Measurements from ENCODE around the gene SOCS6. TPM values are rescaled to one million over a fixed set of nuclear protein-coding genes. Genes with fewer than 3 reads are reported as not detected.
A peak's percentile ranks its signal among the peaks of the same experiment; 100 is the strongest.

The SOCS6 gene
- total RNA-seq, 2 donors from 2014 or later: 34.2 to 54.8 TPM

DNA sequence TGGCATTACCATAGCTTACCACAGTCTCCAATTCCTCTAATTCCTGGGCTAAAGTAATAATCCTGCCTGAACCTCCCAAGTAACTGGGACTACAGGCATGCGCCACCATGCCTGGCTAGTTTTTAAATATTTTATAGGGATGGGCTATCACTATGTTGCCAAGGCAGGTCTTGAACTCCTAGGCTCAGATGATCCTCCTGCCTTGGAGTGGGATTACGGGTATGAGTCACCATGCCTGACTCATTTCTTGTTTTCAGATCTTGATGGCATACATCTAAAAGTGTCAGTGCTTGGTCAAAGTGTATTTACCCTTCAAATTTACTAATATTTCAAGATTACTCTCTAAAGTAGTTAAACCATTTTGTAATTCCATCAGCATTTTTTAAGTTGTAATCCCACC is 9.4 kb upstream of the SOCS6 start:
- Histone ChIP-seq H3K4me3 (no peak overlapping the region), H3K9ac (ENCODE audit: low read depth in 2 of 2, low read length in 2 of 2) (no peak overlapping the region), H3K4me1 (no peaks in the 10 kb centered on the region), H3K36me3 (no peaks in the 10 kb centered on the region), H3K9me3 (no peaks in the 10 kb centered on the region), H3K27me3 (no peaks in the 10 kb centered on the region), H3K27ac (no peak overlapping the region)
- intact Hi-C loops (cut with DNase I): no loop called here
- TF ChIP-seq, protein P1, sequence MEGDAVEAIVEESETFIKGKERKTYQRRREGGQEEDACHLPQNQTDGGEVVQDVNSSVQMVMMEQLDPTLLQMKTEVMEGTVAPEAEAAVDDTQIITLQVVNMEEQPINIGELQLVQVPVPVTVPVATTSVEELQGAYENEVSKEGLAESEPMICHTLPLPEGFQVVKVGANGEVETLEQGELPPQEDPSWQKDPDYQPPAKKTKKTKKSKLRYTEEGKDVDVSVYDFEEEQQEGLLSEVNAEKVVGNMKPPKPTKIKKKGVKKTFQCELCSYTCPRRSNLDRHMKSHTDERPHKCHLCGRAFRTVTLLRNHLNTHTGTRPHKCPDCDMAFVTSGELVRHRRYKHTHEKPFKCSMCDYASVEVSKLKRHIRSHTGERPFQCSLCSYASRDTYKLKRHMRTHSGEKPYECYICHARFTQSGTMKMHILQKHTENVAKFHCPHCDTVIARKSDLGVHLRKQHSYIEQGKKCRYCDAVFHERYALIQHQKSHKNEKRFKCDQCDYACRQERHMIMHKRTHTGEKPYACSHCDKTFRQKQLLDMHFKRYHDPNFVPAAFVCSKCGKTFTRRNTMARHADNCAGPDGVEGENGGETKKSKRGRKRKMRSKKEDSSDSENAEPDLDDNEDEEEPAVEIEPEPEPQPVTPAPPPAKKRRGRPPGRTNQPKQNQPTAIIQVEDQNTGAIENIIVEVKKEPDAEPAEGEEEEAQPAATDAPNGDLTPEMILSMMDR (IDR thresholded peaks at IDR 0.05): no peak
- DNase-seq: no peak

DNA sequence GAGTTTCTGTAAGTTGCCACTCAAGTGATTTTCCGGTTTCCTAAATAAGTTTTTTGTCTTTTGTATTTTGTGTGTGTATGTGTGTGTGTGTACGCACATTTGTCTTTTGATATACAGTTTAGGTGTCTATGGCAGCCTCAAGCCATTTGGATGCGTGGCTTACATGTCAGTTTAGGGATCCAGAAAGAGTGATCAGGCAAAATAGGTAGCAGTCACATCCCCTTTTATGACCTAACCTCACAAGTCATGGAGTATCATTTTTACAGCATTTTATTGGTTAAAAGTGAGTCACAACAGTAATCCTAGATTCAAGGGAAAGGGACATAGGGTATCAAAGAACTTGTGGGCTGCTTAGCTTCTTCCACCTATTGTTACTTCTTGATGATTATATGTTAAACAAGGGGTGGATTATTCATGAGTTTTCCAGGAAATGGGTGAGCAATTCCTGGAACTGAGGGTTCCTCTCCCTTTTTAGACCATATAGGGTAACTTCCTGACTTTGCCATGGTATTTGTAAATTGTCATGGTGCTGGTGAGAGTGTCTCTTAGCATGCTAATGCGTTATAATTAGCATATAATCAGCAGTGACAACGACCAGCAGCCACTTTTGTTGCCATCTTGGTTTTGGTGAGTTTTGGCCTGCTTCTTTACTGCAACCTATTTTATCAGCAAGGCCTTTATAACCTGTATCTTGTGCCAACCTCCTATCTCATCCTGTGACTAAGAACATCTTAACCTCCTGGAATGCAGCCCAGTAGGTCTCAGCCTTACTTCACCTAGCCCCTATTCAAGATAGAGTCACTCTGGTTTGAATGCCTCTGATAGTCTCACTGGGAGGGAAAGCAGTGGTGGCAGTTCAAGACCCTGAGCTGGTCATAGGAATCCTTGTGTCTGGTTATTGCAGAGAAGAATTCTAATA is 8.6 kb upstream of the SOCS6 start:
- intact Hi-C loops (cut with DNase I): loop anchor here (5.0 kb wide), 1 partner anchor 68 kb away; no protein-coding TSS in a partner anchor
- H3K4me1 ChIP-seq: no peaks in the 10 kb centered on the region
- DNase-seq: peak; percentile 45

DNA sequence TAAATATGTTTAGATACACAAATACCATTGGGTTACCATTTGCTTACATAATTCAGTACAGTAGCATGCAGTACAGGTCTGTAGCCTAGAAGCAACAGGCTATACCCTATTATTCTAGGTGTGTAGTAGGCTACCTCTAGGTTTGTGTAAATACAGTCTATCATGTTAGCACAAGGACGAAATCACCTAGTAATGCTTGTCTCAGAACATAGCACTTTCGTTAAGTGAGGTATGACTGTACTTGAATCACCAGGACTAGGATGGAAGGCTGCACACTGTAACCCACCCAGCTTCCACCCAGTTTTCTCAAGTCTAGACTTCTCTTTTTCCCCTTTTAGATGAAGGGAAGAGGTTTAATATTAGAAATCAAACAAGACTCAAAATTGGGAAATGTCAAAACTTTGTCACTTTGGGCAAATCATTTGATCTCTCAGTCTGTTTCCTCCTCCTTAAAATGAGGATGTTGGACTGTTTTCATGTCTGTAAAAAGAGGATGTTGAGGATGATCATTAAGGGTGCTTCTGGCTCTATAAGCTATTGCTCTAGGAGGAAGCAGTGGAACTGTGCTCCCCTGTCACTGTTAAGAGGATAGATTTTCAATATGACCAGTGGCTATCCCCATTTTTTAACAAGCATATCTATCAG is 3.7 kb upstream of the SOCS6 start:
- no peaks in the 10 kb centered on the region for H3K27me3 ChIP-seq
- no peak overlapping the region for H3K27ac ChIP-seq
- no peak overlapping the region for H3K4me3 ChIP-seq
- H3K9me3 ChIP-seq: no peaks in the 10 kb centered on the region
- intact Hi-C loops (cut with DNase I): loop anchor here (5.0 kb wide), 1 partner anchor 73 kb away; no protein-coding TSS in a partner anchor
- TF ChIP-seq, protein P1 (IDR thresholded peaks at IDR 0.05): no peak
- H3K36me3 ChIP-seq: no peaks in the 10 kb centered on the region
- H3K4me1 ChIP-seq: no peaks in the 10 kb centered on the region
- no peak for DNase-seq
- H3K9ac ChIP-seq (ENCODE audit: low read depth in 2 of 2, low read length in 2 of 2): no peak overlapping the region

More for the DNA sequence above, 8.6 kb upstream of the SOCS6 start:
- TF ChIP-seq, protein P1 (IDR thresholded peaks at IDR 0.05): no peak
- H3K9me3 ChIP-seq: no peaks in the 10 kb centered on the region
- H3K27ac ChIP-seq: no peak overlapping the region
- no peaks in the 10 kb centered on the region for H3K27me3 ChIP-seq
- no peaks in the 10 kb centered on the region for H3K36me3 ChIP-seq
- no peak overlapping the region for H3K9ac ChIP-seq (ENCODE audit: low read depth in 2 of 2, low read length in 2 of 2)
- no peak overlapping the region for H3K4me3 ChIP-seq

DNA sequence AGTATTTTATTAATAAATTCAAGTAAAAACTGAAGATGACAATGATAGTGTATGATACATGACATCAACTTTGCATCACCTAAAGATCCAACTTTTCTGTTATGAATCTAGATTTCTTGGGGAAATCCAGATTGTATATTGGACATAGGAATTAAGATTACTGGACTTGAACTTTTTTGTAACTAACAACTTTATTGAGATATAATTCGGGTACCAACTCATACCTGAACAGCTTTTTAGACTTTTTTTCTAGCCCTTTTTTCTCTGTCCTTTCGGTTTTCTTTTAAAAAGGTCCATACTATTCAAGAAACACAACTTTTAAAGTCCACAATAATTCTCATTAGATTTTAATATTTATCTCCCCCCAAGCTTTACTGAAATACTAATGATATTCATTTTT is 1.1 kb upstream of the SOCS6 start:
- intact Hi-C loops (cut with DNase I): no loop called here

More for the DNA sequence above, 1.1 kb upstream of the SOCS6 start:
- Histone ChIP-seq H3K4me3 (peak overlapping the region; percentile 58), H3K4me1 (peaks cover 14% of the 10 kb centered on the region), H3K36me3 (no peaks in the 10 kb centered on the region), H3K9ac (ENCODE audit: low read depth in 2 of 2, low read length in 2 of 2) (no peak overlapping the region), H3K9me3 (no peaks in the 10 kb centered on the region), H3K27ac (peak overlapping the region; percentile 89), H3K27me3 (no peaks in the 10 kb centered on the region)
- TF ChIP-seq, protein P1 (IDR thresholded peaks at IDR 0.05): no peak
- DNase-seq: no peak

Measured in colonic mucosa (tissue), 4 donors.